Left colon (tissue), 2 donors: Measurements from ENCODE around the gene NCAPH2. TPM values are rescaled to one million over a fixed set of nuclear protein-coding genes. Genes with fewer than 3 reads are reported as not detected.

ENCODE experiments used
- ATAC-seq: fragments of 200-7000 bp; cut with Tn5 transposase; one replicate; pipeline ENCODE4 v1.9.1; 2020; ENCODE audit warnings: mild to moderate bottlenecking, moderate library complexity
- DNase-seq, 2 donors: peaks; one replicate each; pipeline ENCODE4 v3.0.0-alpha.2; 2020
- intact Hi-C, 2 donors: fragments of 100-400 bp; cut with DNase I in 1 of 2; cut with micrococcal nuclease in 1 of 2; formaldehyde crosslinking; loops; one replicate each; pipeline versions ENCODE4 v1.11.2 to v1.14.0; 2022; cut with DNase I, micrococcal nuclease
- long read RNA-seq: library from polyadenylated mRNA; unstranded; transcript quantifications from one replicate; pipeline ENCODE4 v2.0.0, GENCODE V29; 2021
- total RNA-seq, 2 donors: library from RNA; stranded (reverse); fragmentation: NEBNext Ultra II Directional; extraction: Animal tissue kit (Norgen Biotek cat#: 25700); gene quantifications; one replicate each; pipeline ENCODE4 v1.2.1, GENCODE V29; 2021
- donor health status: DM: no; HTN: no; CAD: no.
- donor health status: DM: yes; HTN: yes; CAD: no.

Gene NCAPH2
- 10 to 100 TPM; 26.6 to 27.1 TPM for total RNA-seq
- long read RNA-seq, transcript NCAPH2-201 (20 exons, 1,996 nt), result minor isoform, 8 of 92 reads
- long read RNA-seq, transcript NCAPH2-205 (20 exons, 2,037 nt), result major isoform, 58 of 92 reads
- long read RNA-seq, partial matches to known transcripts, result 8 of 92 reads
- long read RNA-seq, other reads (novel, unspliced or antisense), result 16 of 92 reads

- intact Hi-C loops, result no loop called here
- ATAC-seq, result peak; percentile 80
- DNase-seq, result peak; percentile 95 to 98
Measured at GRCh38 chr22:50507991-50508884, at the start of gene NCAPH2. Gene NCAPH2, plus strand, starts transcription at chr22:50508224. Its CDS starts 114 bp downstream, at chr22:50508338.

DNA sequence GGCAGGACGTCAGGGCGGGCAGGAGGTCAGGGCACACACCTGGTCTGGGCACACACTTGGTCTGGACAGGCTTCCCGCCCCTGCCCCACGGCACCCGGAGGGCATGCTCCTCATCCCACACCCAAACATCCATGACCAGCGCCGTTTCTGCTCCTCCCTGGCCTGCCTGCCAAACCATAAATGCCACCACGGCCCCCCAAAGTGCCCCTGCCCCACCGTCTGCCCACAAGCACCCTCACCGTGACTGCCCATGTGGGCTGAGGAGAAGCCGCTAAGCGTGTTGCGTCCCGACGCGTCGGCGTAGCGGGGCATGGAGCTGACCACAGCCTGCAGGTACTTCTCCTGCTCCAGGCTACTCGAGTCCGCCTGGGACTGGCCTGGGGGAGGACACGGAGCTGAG, 49.0 kb upstream of the NCAPH2 start:
- DNase-seq (no peak), ATAC-seq (no peak)
- intact Hi-C loops, result no loop called here

- intact Hi-C loops, result no loop called here
- DNase-seq (no peak), ATAC-seq (peak; percentile 39)
Measured at GRCh38 chr22:50459496-50460140, 48.4 kb upstream of the NCAPH2 start.

DNA sequence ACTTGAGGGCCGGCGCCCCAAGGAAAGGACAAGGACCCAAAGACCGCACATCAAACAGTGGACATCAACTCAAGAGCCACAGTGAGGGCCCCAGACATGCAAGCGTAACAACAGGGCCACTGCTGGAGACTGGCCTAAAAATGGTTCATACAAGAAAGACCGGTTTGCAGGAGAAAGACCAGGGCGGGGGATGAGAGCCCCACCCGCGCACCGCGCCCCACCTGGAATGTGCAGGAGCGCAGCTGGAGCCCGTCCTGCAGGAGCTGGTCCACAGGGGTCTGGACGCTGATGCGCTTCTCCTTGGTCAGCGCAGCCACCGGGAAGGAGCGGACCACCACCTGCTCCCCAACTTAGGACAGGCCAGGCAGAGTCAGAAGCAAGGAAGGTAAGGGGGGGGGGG, 47.1 kb upstream of the NCAPH2 start:
- peak; percentile 48 for ATAC-seq
- intact Hi-C loops, result no loop called here
- DNase-seq, result no peak

- intact Hi-C loops, result no loop called here
- ATAC-seq (no peak), DNase-seq (no peak)
Measured at GRCh38 chr22:50461536-50461935, 46.5 kb upstream of the NCAPH2 start.

DNA sequence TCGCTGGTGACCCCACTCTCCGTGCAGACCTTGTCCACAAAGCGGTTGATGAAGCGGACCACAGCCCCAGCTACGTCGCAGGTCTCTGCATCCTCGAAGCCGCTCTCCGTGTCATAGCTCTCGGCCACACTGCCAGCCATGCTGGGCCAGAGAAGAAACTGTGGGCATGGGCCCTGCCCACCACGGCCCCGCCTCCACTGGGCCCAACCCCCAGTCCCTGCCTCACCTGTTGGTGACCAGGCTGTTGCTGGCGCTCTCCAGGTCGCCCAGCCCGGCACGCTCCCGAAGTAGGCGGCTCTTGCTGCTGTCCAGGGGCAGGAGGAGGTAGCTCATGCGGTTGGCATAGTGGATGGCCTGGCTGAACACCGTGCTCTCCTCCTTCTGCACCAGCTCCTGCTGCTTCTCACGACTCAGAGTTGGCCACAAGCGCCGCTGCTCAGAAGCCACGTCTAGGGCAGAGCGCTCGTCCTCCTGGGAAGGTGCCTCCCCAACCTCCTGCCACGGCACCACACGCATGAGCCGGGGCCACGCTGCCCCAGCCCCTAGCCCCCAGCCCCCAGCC, 46.0 kb upstream of the NCAPH2 start:
- intact Hi-C loops, result no loop called here
- DNase-seq (no peak), ATAC-seq (peak; percentile 5)

DNA sequence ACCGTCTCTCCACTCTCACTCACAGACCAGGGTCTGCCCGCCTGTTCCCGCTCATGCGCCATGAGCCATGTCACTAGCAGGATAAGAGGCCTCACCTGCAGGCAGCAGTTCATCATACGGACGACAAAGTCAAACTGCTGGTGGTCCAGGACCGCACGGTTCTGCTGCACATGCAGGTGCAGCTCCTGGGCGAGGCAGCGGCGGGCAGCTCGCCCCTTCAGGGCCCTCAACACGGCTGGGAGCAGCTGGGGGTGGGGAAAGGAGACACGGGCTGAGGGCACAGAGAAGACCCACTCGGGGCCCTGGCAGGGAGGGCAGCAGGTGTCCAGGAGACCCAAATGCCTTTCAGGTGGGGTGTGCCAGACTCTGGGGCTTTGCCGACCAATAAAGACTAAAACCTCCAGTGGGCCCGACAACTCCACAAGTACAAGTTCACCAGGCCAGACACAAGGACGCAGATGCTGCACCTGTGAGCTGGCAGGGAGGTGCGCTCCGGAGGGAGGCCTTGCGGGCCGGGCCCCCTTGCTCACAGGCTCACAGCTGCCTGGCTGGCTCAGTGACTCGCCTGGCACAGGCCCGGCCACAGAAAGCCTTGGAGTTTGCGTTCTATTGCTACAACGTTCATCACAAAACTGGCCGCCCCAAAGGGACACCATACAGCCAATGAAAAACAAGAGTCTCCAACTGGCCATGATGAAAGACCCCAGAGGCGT, 44.7 kb upstream of the NCAPH2 start:
- ATAC-seq (no peak), DNase-seq (no peak)
- intact Hi-C loops, result no loop called here

DNA sequence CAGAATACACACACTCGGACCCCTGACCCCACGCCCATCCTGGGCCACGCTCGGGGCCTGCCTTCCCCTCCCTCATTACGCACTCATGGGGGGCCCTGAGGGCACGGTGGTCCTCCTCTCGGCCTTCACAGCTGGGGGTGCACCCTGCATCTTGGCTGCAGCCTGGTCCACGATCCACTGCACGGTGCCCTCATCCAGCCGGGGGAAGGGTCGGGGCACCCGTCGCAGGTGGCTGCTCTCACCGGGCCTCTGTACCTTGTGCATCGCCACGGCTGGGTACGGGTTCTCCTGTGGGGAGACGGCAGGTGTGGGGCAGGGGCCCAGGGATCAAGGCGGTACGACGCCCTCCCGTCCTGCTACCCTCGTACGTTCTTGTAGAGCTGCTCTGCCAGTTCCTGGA, 43.6 kb upstream of the NCAPH2 start:
- intact Hi-C loops, result no loop called here
- no peak for ATAC-seq
- no peak for DNase-seq

GRCh38 chr22:50465066-50465930, 42.7 kb upstream of the NCAPH2 start:
- ATAC-seq, result no peak
- intact Hi-C loops, result no loop called here

GRCh38 chr22:50467341-50467740, 40.7 kb upstream of the NCAPH2 start:
- ATAC-seq (no peak), DNase-seq (no peak)
- intact Hi-C loops, result no loop called here

More at GRCh38 chr22:50465066-50465930, 42.7 kb upstream of the NCAPH2 start:
- DNase-seq, result no peak

GRCh38 chr22:50467773-50468440, 40.1 kb upstream of the NCAPH2 start:
- intact Hi-C loops, result no loop called here
- ATAC-seq (no peak), DNase-seq (no peak)

- ATAC-seq (no peak), DNase-seq (no peak)
- intact Hi-C loops, result no loop called here
Measured at GRCh38 chr22:50468626-50469025, 39.4 kb upstream of the NCAPH2 start.

DNA sequence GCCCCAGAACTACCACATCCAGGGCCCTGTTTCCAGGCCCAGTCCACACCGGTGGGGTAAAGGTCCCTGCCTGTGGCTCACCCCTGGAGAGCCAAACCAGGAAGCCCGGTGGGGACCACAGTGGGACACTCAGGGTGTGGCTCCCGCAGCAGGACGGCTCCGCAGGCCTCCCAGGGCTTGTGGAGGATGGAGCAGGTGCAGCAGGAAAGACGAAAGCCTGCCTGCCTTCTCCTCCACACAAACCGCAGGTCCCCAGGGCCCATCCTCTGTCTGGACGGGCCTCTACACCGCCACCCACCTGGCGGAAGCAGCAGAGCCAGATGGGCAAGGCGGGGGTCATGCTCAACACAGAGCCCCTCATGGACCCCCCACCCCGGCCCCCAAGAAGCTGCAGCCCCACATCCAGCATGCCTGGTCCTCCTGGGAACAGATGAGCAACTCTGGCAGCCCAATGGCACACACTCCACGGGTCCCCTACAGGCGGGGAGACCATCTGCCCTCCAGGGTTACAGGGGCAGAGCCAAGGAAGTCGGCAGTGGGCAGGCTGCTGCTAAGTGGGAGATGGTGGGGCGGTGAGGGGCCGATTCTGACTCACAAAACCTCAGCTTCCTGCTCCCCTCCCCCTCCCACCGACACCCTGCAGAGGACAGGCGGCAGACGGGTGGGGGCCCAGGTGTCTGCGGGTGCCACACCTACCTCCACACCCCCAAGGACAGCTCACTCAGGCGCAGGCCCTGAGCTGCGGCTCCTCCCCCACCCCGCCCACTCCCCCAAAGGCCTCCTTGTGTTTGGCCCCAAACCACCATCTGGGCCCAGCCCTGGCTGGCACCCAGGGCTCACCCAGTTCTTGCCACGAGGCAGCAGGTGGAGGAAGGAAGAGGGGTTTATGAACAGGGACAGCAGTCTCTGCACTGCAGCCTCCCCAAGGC, 38.4 kb upstream of the NCAPH2 start:
- intact Hi-C loops, result no loop called here
- DNase-seq (peak; percentile 96 to 98), ATAC-seq (peak; percentile 80)

GRCh38 chr22:50470491-50470890, 37.5 kb upstream of the NCAPH2 start:
- ATAC-seq (peak; percentile 51), DNase-seq (peak; percentile 68 to 76)
- intact Hi-C loops, result no loop called here

- ATAC-seq (no peak), DNase-seq (no peak)
- intact Hi-C loops, result no loop called here
Measured at GRCh38 chr22:50471197-50471847, 36.7 kb upstream of the NCAPH2 start.

DNA sequence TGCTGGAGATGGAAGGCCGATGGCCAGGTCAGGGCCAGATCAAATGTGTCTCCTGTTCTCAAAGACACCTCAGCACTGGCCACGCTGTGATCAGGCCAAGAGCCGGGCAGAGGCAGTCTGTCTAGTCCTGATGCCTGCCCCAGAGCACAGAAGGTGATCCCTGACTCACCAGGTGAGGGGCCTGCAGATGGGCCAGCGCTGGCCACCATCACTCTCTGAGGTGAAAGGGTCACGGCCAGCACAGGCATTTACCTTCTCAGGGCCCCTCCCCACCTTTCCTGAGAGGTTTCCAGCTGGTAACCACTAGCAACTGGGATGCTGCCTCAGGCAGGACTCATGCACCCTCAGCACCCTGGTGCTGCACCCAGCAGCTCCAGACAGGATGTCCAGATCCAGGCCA, 36.1 kb upstream of the NCAPH2 start:
- DNase-seq, result no peak
- intact Hi-C loops, result no loop called here
- no peak for ATAC-seq
